Measurements from ENCODE around the gene ATXN2.
"Not testable (repeated sequence)": the region's sequence is repeated elsewhere in the genome, so short reads cannot be mapped to it uniquely, and the experiment has no call there.

ATXN2 gene

GRCh38 chr12:111521801-111522200 lies 77.3 kb downstream of the ATXN2 start:
- Mint-ChIP-seq H3K27ac (no peak overlapping the region), H3K27me3 (ENCODE audit: low read depth) (no peaks in the 10 kb centered on the region), H3K36me3 (ENCODE audit: low read depth) (peaks cover 14% of the 10 kb centered on the region), H3K4me1 (ENCODE audit: low read depth) (no peaks in the 10 kb centered on the region), H3K4me3 (no peak overlapping the region), H3K9me3 (no peaks in the 10 kb centered on the region)

GRCh38 chr12:111519937-111520336 lies 79.2 kb downstream of the ATXN2 start:
- Mint-ChIP-seq H3K27ac (no peak overlapping the region), H3K4me1 (ENCODE audit: low read depth) (no peaks in the 10 kb centered on the region), H3K27me3 (ENCODE audit: low read depth) (no peaks in the 10 kb centered on the region), H3K4me3 (no peak overlapping the region), H3K9me3 (no peaks in the 10 kb centered on the region), H3K36me3 (ENCODE audit: low read depth) (peaks cover 10% of the 10 kb centered on the region)

GRCh38 chr12:111519083-111519482 lies 80.0 kb downstream of the ATXN2 start:
- Mint-ChIP-seq H3K36me3 (ENCODE audit: low read depth) (peaks cover 5% of the 10 kb centered on the region), H3K27ac (no peak overlapping the region), H3K4me3 (no peak overlapping the region), H3K9me3 (no peaks in the 10 kb centered on the region), H3K4me1 (ENCODE audit: low read depth) (no peaks in the 10 kb centered on the region), H3K27me3 (ENCODE audit: low read depth) (no peaks in the 10 kb centered on the region)

- H3K4me1 Mint-ChIP-seq (ENCODE audit: low read depth); H3K9me3 Mint-ChIP-seq; H3K27ac Mint-ChIP-seq; H3K4me3 Mint-ChIP-seq; H3K27me3 Mint-ChIP-seq (ENCODE audit: low read depth): not testable (repeated sequence)
- H3K36me3 Mint-ChIP-seq (ENCODE audit: low read depth): peaks cover 29% of the 10 kb centered on the region
These were observed 91.4 kb downstream of the ATXN2 start for GRCh38 chr12:111507719-111508118.

- not testable (repeated sequence) for H3K4me3 Mint-ChIP-seq; H3K4me1 Mint-ChIP-seq (ENCODE audit: low read depth); H3K9me3 Mint-ChIP-seq; H3K27me3 Mint-ChIP-seq (ENCODE audit: low read depth); H3K27ac Mint-ChIP-seq
- peaks cover 29% of the 10 kb centered on the region for H3K36me3 Mint-ChIP-seq (ENCODE audit: low read depth)
These were observed 91.9 kb downstream of the ATXN2 start for GRCh38 chr12:111507258-111507657.

GRCh38 chr12:111506260-111506659 lies 92.9 kb downstream of the ATXN2 start:
- Mint-ChIP-seq H3K27me3 (ENCODE audit: low read depth) (no peaks in the 10 kb centered on the region), H3K36me3 (ENCODE audit: low read depth) (peaks cover 27% of the 10 kb centered on the region)

GRCh38 chr12:111505601-111506036 lies 93.5 kb downstream of the ATXN2 start:
- no peaks in the 10 kb centered on the region for H3K27me3 Mint-ChIP-seq (ENCODE audit: low read depth)
- peaks cover 25% of the 10 kb centered on the region for H3K36me3 Mint-ChIP-seq (ENCODE audit: low read depth)
- H3K4me3 Mint-ChIP-seq: no peak overlapping the region
- H3K9me3 Mint-ChIP-seq: no peaks in the 10 kb centered on the region
- H3K27ac Mint-ChIP-seq: no peak overlapping the region
- peaks cover 10% of the 10 kb centered on the region for H3K4me1 Mint-ChIP-seq (ENCODE audit: low read depth)

More at GRCh38 chr12:111506260-111506659, 92.9 kb downstream of the ATXN2 start:
- H3K4me1 Mint-ChIP-seq (ENCODE audit: low read depth): peaks cover 10% of the 10 kb centered on the region
- H3K9me3 Mint-ChIP-seq: no peaks in the 10 kb centered on the region
- no peak overlapping the region for H3K27ac Mint-ChIP-seq
- H3K4me3 Mint-ChIP-seq: no peak overlapping the region

- Mint-ChIP-seq H3K4me3 (no peak overlapping the region), H3K9me3 (no peaks in the 10 kb centered on the region), H3K4me1 (ENCODE audit: low read depth) (peaks cover 10% of the 10 kb centered on the region), H3K36me3 (ENCODE audit: low read depth) (peaks cover 29% of the 10 kb centered on the region), H3K27me3 (ENCODE audit: low read depth) (no peaks in the 10 kb centered on the region), H3K27ac (no peak overlapping the region)
These were observed 96.0 kb downstream of the ATXN2 start for GRCh38 chr12:111503116-111503515.

- Mint-ChIP-seq H3K4me1 (ENCODE audit: low read depth) (no peaks in the 10 kb centered on the region), H3K9me3 (no peaks in the 10 kb centered on the region), H3K27ac (no peak overlapping the region), H3K4me3 (no peak overlapping the region), H3K27me3 (ENCODE audit: low read depth) (no peaks in the 10 kb centered on the region), H3K36me3 (ENCODE audit: low read depth) (peaks cover 31% of the 10 kb centered on the region)
These were observed 104.4 kb downstream of the ATXN2 start for GRCh38 chr12:111494676-111495075.

- peaks cover 28% of the 10 kb centered on the region for H3K36me3 Mint-ChIP-seq (ENCODE audit: low read depth)
- H3K4me1 Mint-ChIP-seq (ENCODE audit: low read depth); H3K27ac Mint-ChIP-seq: not testable (repeated sequence)
These were observed 106.1 kb downstream of the ATXN2 start for GRCh38 chr12:111492979-111493378.

GRCh38 chr12:111488798-111489197 lies 110.3 kb downstream of the ATXN2 start:
- H3K4me1 Mint-ChIP-seq (ENCODE audit: low read depth): no peaks in the 10 kb centered on the region

More at GRCh38 chr12:111492979-111493378, 106.1 kb downstream of the ATXN2 start:
- H3K4me3 Mint-ChIP-seq; H3K27me3 Mint-ChIP-seq (ENCODE audit: low read depth); H3K9me3 Mint-ChIP-seq: not testable (repeated sequence)

GRCh38 chr12:111488271-111488670 lies 110.8 kb downstream of the ATXN2 start:
- no peaks in the 10 kb centered on the region for H3K9me3 Mint-ChIP-seq
- H3K4me3 Mint-ChIP-seq: no peak overlapping the region
- H3K27ac Mint-ChIP-seq: no peak overlapping the region
- no peaks in the 10 kb centered on the region for H3K27me3 Mint-ChIP-seq (ENCODE audit: low read depth)
- H3K4me1 Mint-ChIP-seq (ENCODE audit: low read depth): no peaks in the 10 kb centered on the region
- H3K36me3 Mint-ChIP-seq (ENCODE audit: low read depth): peaks cover 28% of the 10 kb centered on the region

More at GRCh38 chr12:111488798-111489197, 110.3 kb downstream of the ATXN2 start:
- H3K9me3 Mint-ChIP-seq: no peaks in the 10 kb centered on the region
- no peaks in the 10 kb centered on the region for H3K27me3 Mint-ChIP-seq (ENCODE audit: low read depth)
- H3K4me3 Mint-ChIP-seq: no peak overlapping the region
- no peak overlapping the region for H3K27ac Mint-ChIP-seq
- H3K36me3 Mint-ChIP-seq (ENCODE audit: low read depth): peaks cover 28% of the 10 kb centered on the region

GRCh38 chr12:111482462-111482861 lies 116.7 kb downstream of the ATXN2 start:
- no peak overlapping the region for H3K27ac Mint-ChIP-seq
- H3K27me3 Mint-ChIP-seq (ENCODE audit: low read depth): no peaks in the 10 kb centered on the region
- H3K4me3 Mint-ChIP-seq: no peak overlapping the region
- no peaks in the 10 kb centered on the region for H3K9me3 Mint-ChIP-seq
- no peaks in the 10 kb centered on the region for H3K4me1 Mint-ChIP-seq (ENCODE audit: low read depth)
- peaks cover 24% of the 10 kb centered on the region for H3K36me3 Mint-ChIP-seq (ENCODE audit: low read depth)

GRCh38 chr12:111471236-111471635 lies 127.9 kb downstream of the ATXN2 start:
- Mint-ChIP-seq H3K4me3 (no peak overlapping the region), H3K4me1 (ENCODE audit: low read depth) (peaks cover 2% of the 10 kb centered on the region), H3K9me3 (no peaks in the 10 kb centered on the region), H3K27ac (no peak overlapping the region), H3K27me3 (ENCODE audit: low read depth) (no peaks in the 10 kb centered on the region), H3K36me3 (ENCODE audit: low read depth) (peaks cover 24% of the 10 kb centered on the region)

GRCh38 chr12:111469401-111469800 lies 129.7 kb downstream of the ATXN2 start:
- no peaks in the 10 kb centered on the region for H3K9me3 Mint-ChIP-seq
- no peak overlapping the region for H3K4me3 Mint-ChIP-seq
- H3K36me3 Mint-ChIP-seq (ENCODE audit: low read depth): peaks cover 21% of the 10 kb centered on the region
- H3K27me3 Mint-ChIP-seq (ENCODE audit: low read depth): no peaks in the 10 kb centered on the region
- H3K4me1 Mint-ChIP-seq (ENCODE audit: low read depth): peaks cover 2% of the 10 kb centered on the region
- no peak overlapping the region for H3K27ac Mint-ChIP-seq

- H3K4me3 Mint-ChIP-seq: no peak overlapping the region
- no peaks in the 10 kb centered on the region for H3K9me3 Mint-ChIP-seq
- no peak overlapping the region for H3K27ac Mint-ChIP-seq
- peaks cover 14% of the 10 kb centered on the region for H3K36me3 Mint-ChIP-seq (ENCODE audit: low read depth)
- H3K4me1 Mint-ChIP-seq (ENCODE audit: low read depth): no peaks in the 10 kb centered on the region
- H3K27me3 Mint-ChIP-seq (ENCODE audit: low read depth): no peaks in the 10 kb centered on the region
These were observed 131.3 kb downstream of the ATXN2 start for GRCh38 chr12:111467857-111468241.
